ENCODE data around the gene ADAMTS3.

ADAMTS3 gene

GRCh38 chr4:72374159-72374558, 194.9 kb downstream of the ADAMTS3 start:
- Histone ChIP-seq H3K4me3 (ENCODE audit: low read depth in 1 of 2, low read length in 2 of 2) (no peak overlapping the region), H3K36me3 (ENCODE audit: control insufficient read depth in 1 of 2, insufficient read depth in 2 of 2, low read length in 2 of 2) (no peaks in the 10 kb centered on the region), H3K27me3 (ENCODE audit: low read depth, low read length) (no peaks in the 10 kb centered on the region), H3K4me1 (ENCODE audit: control insufficient read depth in 1 of 2, insufficient read depth in 2 of 2, low read length in 2 of 2) (peaks cover 0 to 6% of the 10 kb centered on the region in 2 donors), H3K9me3 (ENCODE audit: control insufficient read depth in 1 of 2, low read length in 2 of 2) (no peaks in the 10 kb centered on the region), H3K27ac (ENCODE audit: low read length) (no peak overlapping the region)

DNA sequence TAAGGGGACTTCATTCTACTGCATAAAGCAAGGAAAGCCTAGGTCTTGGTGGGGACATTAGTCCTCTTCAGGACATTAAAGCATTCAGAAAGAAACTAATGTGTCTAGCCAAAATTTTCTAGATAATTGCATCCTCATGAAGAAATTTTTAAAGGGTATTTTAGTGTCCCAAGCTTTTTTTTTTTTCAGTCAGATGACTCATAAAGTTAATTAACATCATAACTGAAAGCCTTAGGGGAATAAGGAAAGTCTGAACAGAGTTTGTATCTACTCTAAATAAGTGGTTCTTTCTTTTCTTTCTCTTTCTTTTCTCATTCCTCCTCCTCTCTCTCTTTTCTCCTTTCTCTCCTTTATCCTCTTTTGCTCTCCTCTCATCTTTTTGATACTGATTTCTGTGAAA, 202.4 kb downstream of the ADAMTS3 start:
- no peak overlapping the region for H3K27ac ChIP-seq (ENCODE audit: low read length)

GRCh38 chr4:72365981-72366380, 203.0 kb downstream of the ADAMTS3 start:
- Histone ChIP-seq H3K4me3 (ENCODE audit: low read depth in 1 of 2, low read length in 2 of 2) (no peak overlapping the region), H3K9me3 (ENCODE audit: control insufficient read depth in 1 of 2, low read length in 2 of 2) (no peaks in the 10 kb centered on the region), H3K36me3 (ENCODE audit: control insufficient read depth in 1 of 2, insufficient read depth in 2 of 2, low read length in 2 of 2) (no peaks in the 10 kb centered on the region), H3K27ac (ENCODE audit: low read length) (no peak overlapping the region), H3K4me1 (ENCODE audit: control insufficient read depth in 1 of 2, insufficient read depth in 2 of 2, low read length in 2 of 2) (no peaks in the 10 kb centered on the region), H3K27me3 (ENCODE audit: low read depth, low read length) (no peaks in the 10 kb centered on the region)

More for the DNA sequence above, 202.4 kb downstream of the ADAMTS3 start:
- Histone ChIP-seq H3K4me1 (ENCODE audit: control insufficient read depth in 1 of 2, insufficient read depth in 2 of 2, low read length in 2 of 2) (no peaks in the 10 kb centered on the region), H3K4me3 (ENCODE audit: low read depth in 1 of 2, low read length in 2 of 2) (no peak overlapping the region), H3K36me3 (ENCODE audit: control insufficient read depth in 1 of 2, insufficient read depth in 2 of 2, low read length in 2 of 2) (no peaks in the 10 kb centered on the region), H3K27me3 (ENCODE audit: low read depth, low read length) (no peaks in the 10 kb centered on the region), H3K9me3 (ENCODE audit: control insufficient read depth in 1 of 2, low read length in 2 of 2) (no peaks in the 10 kb centered on the region)

DNA sequence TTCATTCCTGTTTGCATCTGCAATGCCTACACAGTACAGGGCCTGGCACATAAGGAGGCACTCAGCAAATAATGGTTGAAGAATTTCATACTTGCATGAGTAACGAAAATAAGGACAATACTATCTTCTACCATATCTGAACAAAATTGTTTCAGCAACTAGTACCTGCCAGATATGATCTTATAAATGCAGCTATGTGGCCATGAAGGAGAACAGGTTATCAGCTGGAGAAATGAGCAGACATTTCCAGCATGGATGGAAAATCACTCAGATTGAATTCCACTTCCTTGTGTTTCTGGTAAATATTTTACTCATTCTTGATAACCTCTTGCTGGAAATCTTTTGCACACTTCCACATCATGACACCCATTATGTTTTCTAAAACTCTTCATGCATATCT, 204.0 kb downstream of the ADAMTS3 start:
- H3K4me1 ChIP-seq (ENCODE audit: control insufficient read depth in 1 of 2, insufficient read depth in 2 of 2, low read length in 2 of 2): no peaks in the 10 kb centered on the region
- no peaks in the 10 kb centered on the region for H3K36me3 ChIP-seq (ENCODE audit: control insufficient read depth in 1 of 2, insufficient read depth in 2 of 2, low read length in 2 of 2)
- H3K27ac ChIP-seq (ENCODE audit: low read length): no peak overlapping the region
- H3K9me3 ChIP-seq (ENCODE audit: control insufficient read depth in 1 of 2, low read length in 2 of 2): no peaks in the 10 kb centered on the region
- no peak overlapping the region for H3K4me3 ChIP-seq (ENCODE audit: low read depth in 1 of 2, low read length in 2 of 2)
- H3K27me3 ChIP-seq (ENCODE audit: low read depth, low read length): no peaks in the 10 kb centered on the region

- no peaks in the 10 kb centered on the region for H3K36me3 ChIP-seq (ENCODE audit: control insufficient read depth in 1 of 2, insufficient read depth in 2 of 2, low read length in 2 of 2)
- H3K9me3 ChIP-seq (ENCODE audit: control insufficient read depth in 1 of 2, low read length in 2 of 2): no peaks in the 10 kb centered on the region
- no peak overlapping the region for H3K27ac ChIP-seq (ENCODE audit: low read length)
- no peaks in the 10 kb centered on the region for H3K27me3 ChIP-seq (ENCODE audit: low read depth, low read length)
- H3K4me3 ChIP-seq (ENCODE audit: low read depth in 1 of 2, low read length in 2 of 2): no peak overlapping the region
- H3K4me1 ChIP-seq (ENCODE audit: control insufficient read depth in 1 of 2, insufficient read depth in 2 of 2, low read length in 2 of 2): no peaks in the 10 kb centered on the region
Measured at GRCh38 chr4:72360075-72360474, 208.9 kb downstream of the ADAMTS3 start.

- H3K4me1 ChIP-seq (ENCODE audit: control insufficient read depth in 1 of 2, insufficient read depth in 2 of 2, low read length in 2 of 2): no peaks in the 10 kb centered on the region
- no peaks in the 10 kb centered on the region for H3K27me3 ChIP-seq (ENCODE audit: low read depth, low read length)
- no peak overlapping the region for H3K4me3 ChIP-seq (ENCODE audit: low read depth in 1 of 2, low read length in 2 of 2)
- H3K9me3 ChIP-seq (ENCODE audit: control insufficient read depth in 1 of 2, low read length in 2 of 2): no peaks in the 10 kb centered on the region
- H3K36me3 ChIP-seq (ENCODE audit: control insufficient read depth in 1 of 2, insufficient read depth in 2 of 2, low read length in 2 of 2): no peaks in the 10 kb centered on the region
- no peak overlapping the region for H3K27ac ChIP-seq (ENCODE audit: low read length)
Measured at GRCh38 chr4:72358483-72358882, 210.5 kb downstream of the ADAMTS3 start.

DNA sequence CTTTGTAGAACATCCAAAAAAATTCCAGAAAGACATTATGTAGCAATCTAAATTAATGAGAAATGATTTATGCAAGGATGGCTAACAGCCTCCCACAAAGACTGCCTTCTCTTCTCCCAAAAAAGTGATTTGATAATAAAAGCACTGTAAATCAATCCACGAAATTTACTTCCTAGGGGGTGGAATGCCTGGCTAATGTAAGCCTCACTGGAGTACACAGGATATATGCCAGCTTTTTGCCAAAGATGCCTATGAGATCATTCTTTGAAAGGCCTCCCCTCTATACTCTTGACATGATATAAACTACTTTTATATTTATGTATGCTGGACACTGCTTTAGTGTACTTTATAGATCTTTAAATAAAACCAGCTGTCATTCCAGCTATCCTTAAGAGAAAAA, 211.1 kb downstream of the ADAMTS3 start:
- H3K27me3 ChIP-seq (ENCODE audit: low read depth, low read length): no peaks in the 10 kb centered on the region
- no peaks in the 10 kb centered on the region for H3K9me3 ChIP-seq (ENCODE audit: control insufficient read depth in 1 of 2, low read length in 2 of 2)
- H3K27ac ChIP-seq (ENCODE audit: low read length): no peak overlapping the region
- H3K4me3 ChIP-seq (ENCODE audit: low read depth in 1 of 2, low read length in 2 of 2): no peak overlapping the region
- no peaks in the 10 kb centered on the region for H3K36me3 ChIP-seq (ENCODE audit: control insufficient read depth in 1 of 2, insufficient read depth in 2 of 2, low read length in 2 of 2)
- no peaks in the 10 kb centered on the region for H3K4me1 ChIP-seq (ENCODE audit: control insufficient read depth in 1 of 2, insufficient read depth in 2 of 2, low read length in 2 of 2)

GRCh38 chr4:72352711-72353110, 216.3 kb downstream of the ADAMTS3 start:
- no peak overlapping the region for H3K4me3 ChIP-seq (ENCODE audit: low read depth in 1 of 2, low read length in 2 of 2)
- no peaks in the 10 kb centered on the region for H3K4me1 ChIP-seq (ENCODE audit: control insufficient read depth in 1 of 2, insufficient read depth in 2 of 2, low read length in 2 of 2)
- H3K9me3 ChIP-seq (ENCODE audit: control insufficient read depth in 1 of 2, low read length in 2 of 2): no peaks in the 10 kb centered on the region
- no peaks in the 10 kb centered on the region for H3K27me3 ChIP-seq (ENCODE audit: low read depth, low read length)
- H3K36me3 ChIP-seq (ENCODE audit: control insufficient read depth in 1 of 2, insufficient read depth in 2 of 2, low read length in 2 of 2): no peaks in the 10 kb centered on the region
- H3K27ac ChIP-seq (ENCODE audit: low read length): no peak overlapping the region

GRCh38 chr4:72351521-72351920, 217.5 kb downstream of the ADAMTS3 start:
- Histone ChIP-seq H3K9me3 (ENCODE audit: control insufficient read depth in 1 of 2, low read length in 2 of 2) (no peaks in the 10 kb centered on the region), H3K4me3 (ENCODE audit: low read depth in 1 of 2, low read length in 2 of 2) (no peak overlapping the region), H3K36me3 (ENCODE audit: control insufficient read depth in 1 of 2, insufficient read depth in 2 of 2, low read length in 2 of 2) (no peaks in the 10 kb centered on the region), H3K27ac (ENCODE audit: low read length) (no peak overlapping the region), H3K4me1 (ENCODE audit: control insufficient read depth in 1 of 2, insufficient read depth in 2 of 2, low read length in 2 of 2) (no peaks in the 10 kb centered on the region), H3K27me3 (ENCODE audit: low read depth, low read length) (no peaks in the 10 kb centered on the region)

GRCh38 chr4:72348701-72349100, 220.3 kb downstream of the ADAMTS3 start:
- H3K27ac ChIP-seq (ENCODE audit: low read length): no peak overlapping the region
- H3K36me3 ChIP-seq (ENCODE audit: control insufficient read depth in 1 of 2, insufficient read depth in 2 of 2, low read length in 2 of 2): no peaks in the 10 kb centered on the region
- no peaks in the 10 kb centered on the region for H3K9me3 ChIP-seq (ENCODE audit: control insufficient read depth in 1 of 2, low read length in 2 of 2)
- H3K4me3 ChIP-seq (ENCODE audit: low read depth in 1 of 2, low read length in 2 of 2): no peak overlapping the region
- H3K27me3 ChIP-seq (ENCODE audit: low read depth, low read length): no peaks in the 10 kb centered on the region
- H3K4me1 ChIP-seq (ENCODE audit: control insufficient read depth in 1 of 2, insufficient read depth in 2 of 2, low read length in 2 of 2): no peaks in the 10 kb centered on the region

DNA sequence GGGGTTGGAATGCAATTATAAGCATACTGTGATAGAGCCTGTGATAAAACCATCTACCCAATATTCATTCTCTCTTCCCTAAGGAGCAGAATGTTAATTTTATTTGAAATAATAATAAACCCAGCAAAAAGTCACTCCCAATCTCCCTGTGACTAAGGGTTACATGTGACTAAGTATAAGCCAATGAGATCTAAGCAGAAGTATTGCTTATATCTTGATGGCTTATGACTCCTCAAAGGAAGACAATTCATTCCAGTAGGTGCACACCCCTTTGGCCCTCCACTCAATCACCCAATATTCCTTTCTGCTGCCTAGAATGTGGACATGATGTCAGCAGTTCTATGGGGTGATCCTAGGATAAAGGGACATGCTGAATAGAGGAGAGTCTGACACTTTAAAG, 224.6 kb downstream of the ADAMTS3 start:
- H3K27ac ChIP-seq (ENCODE audit: low read length): no peak overlapping the region
- H3K9me3 ChIP-seq (ENCODE audit: control insufficient read depth in 1 of 2, low read length in 2 of 2): no peaks in the 10 kb centered on the region
- no peaks in the 10 kb centered on the region for H3K36me3 ChIP-seq (ENCODE audit: control insufficient read depth in 1 of 2, insufficient read depth in 2 of 2, low read length in 2 of 2)
- H3K4me1 ChIP-seq (ENCODE audit: control insufficient read depth in 1 of 2, insufficient read depth in 2 of 2, low read length in 2 of 2): no peaks in the 10 kb centered on the region
- no peak overlapping the region for H3K4me3 ChIP-seq (ENCODE audit: low read depth in 1 of 2, low read length in 2 of 2)
- no peaks in the 10 kb centered on the region for H3K27me3 ChIP-seq (ENCODE audit: low read depth, low read length)

- H3K27me3 ChIP-seq (ENCODE audit: low read depth, low read length): no peaks in the 10 kb centered on the region
- no peak overlapping the region for H3K27ac ChIP-seq (ENCODE audit: low read length)
- no peak overlapping the region for H3K4me3 ChIP-seq (ENCODE audit: low read depth in 1 of 2, low read length in 2 of 2)
- no peaks in the 10 kb centered on the region for H3K36me3 ChIP-seq (ENCODE audit: control insufficient read depth in 1 of 2, insufficient read depth in 2 of 2, low read length in 2 of 2)
- H3K9me3 ChIP-seq (ENCODE audit: control insufficient read depth in 1 of 2, low read length in 2 of 2): no peaks in the 10 kb centered on the region
- H3K4me1 ChIP-seq (ENCODE audit: control insufficient read depth in 1 of 2, insufficient read depth in 2 of 2, low read length in 2 of 2): no peaks in the 10 kb centered on the region
Measured at GRCh38 chr4:72341432-72341820, 227.6 kb downstream of the ADAMTS3 start.
